HG03045 (cell line): ENCODE results near the gene SBNO1.
A peak's percentile ranks its signal among the peaks of the same experiment; 100 is the strongest.
"Not testable (repeated sequence)": the region's sequence is repeated elsewhere in the genome, so short reads cannot be mapped to it uniquely, and the experiment has no call there.

Source experiments
- ATAC-seq: cut with Tn5 transposase; IDR thresholded peaks from one replicate; pipeline ENCODE4 v1.9.1; 2021; ENCODE audit warnings: mild to moderate bottlenecking, moderate library complexity; ENCODE audit not compliant: unreplicated experiment

Gene SBNO1

DNA sequence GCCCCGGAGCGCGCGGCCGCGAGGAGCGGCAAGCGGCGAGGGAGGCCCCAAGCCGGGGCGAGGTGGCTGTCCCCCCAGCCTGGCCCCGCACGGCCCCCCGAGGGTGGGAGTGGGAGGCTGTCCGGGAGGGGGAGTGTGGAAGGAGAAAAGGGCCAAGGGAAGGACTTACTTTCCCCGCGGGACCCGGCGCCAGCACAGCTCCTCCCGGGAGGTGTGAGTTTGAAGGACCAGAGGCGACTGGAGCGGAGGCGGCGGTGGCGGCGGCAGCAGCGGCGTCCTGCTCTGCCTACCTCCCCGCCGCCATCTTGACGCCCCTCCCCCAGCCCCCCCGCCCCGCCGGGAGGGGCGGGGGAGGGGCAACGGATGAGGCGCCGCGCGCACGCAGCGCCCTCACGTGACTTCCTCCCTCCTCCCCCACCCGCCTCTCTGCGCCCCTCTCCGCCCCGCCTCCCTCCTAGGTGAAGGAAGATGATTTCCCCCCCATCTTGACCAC is at the start of gene SBNO1:
Gene SBNO1 (minus strand): TSS at position 316 of the 493 bp plus-strand sequence. CDS start 14,406 bp downstream, outside the sequence.
- peak; percentile 37 for ATAC-seq

DNA sequence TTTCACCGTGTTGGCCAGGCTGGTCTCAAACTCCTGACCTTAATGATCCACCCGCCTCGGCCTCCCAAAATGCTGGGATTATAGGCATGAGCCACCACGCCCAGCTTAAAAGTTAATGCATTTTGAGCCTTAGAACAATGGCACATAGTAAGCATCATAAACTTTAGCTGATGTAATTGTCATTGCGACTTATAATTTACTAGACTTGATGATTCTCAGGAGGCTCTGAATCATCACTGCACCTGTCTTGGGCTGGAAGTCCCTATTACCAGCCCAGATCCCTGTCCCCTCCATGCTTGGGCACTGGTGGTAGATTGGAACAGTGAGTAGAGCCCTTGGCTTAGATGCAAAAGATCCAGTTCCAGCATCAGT is 45.4 kb upstream of the SBNO1 start:
- ATAC-seq = no peak

DNA sequence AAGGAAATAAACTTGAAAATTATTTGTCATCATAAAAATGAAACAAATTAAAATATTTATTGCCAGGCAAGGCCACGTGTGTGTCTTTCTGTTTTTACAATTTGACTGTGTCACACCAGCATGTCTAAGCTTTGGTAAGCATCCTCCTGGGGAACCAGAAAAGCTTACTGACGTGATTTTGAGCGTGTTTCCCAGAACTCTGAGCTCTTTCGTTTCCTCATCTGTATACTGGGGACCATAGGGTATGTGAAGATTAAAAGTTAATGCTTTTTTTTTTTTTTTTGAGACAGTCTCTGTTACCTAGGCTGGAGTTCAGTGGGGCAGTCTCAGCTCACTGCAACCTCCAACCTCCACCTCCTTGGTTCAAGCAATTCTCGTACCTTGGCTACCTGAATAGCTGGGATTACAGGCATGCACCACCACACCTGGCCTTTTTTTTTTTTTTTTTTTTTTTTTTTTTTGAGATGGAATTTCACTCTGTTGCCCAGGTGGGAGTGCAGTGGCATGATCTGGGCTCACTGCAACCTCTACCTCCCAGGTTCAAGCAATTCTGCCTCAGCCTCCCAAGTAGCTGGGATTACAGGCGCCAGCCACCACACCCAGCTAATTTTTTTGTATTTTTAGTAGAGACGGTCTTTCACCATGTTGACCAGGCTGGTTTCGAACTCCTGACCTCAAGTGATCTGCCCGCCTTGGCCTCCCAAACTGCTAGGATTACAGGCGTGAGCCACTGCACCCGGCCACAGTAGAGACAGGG is 44.8 kb upstream of the SBNO1 start:
- not testable (repeated sequence) for ATAC-seq

DNA sequence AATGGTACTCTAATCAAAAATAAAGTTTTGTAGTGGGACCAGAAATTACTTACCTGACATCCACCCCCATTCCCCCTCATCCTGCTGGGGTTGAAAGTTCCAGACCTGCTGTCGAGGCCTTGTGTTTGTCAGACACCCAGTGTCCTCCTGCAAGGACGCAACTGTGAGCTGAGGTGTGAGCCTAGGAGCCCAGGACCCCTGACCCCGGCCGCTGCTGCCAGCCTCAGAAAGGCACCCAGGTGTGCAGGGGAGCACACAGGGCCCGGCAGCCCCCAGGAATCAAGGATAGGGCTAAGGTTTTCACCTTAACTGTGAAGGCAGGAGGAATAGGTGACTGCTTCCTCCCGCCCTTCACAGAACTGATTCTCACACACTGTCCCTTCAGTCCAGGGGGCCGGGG is 44.0 kb upstream of the SBNO1 start:
- ATAC-seq = not testable (repeated sequence)

DNA sequence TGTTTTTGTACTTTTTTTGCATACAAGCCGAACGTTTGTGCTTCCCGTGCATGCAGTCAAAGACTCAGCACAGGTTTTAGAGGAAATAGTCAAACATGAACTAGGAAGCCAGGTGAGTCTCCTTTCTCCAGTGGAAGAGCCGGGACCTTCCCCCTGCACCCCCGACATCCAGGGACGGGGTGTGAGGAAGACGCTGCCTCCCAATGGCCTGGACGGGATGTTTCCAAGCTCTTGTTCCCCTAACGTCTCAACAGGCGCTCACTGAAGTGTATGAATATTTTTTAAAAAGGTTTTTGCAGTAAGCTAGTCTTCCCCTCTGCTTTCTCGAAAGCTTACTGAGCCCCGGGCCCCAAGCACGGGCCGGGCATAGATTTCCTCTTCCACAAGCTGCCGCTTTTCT is 43.3 kb upstream of the SBNO1 start:
- not testable (repeated sequence) for ATAC-seq

DNA sequence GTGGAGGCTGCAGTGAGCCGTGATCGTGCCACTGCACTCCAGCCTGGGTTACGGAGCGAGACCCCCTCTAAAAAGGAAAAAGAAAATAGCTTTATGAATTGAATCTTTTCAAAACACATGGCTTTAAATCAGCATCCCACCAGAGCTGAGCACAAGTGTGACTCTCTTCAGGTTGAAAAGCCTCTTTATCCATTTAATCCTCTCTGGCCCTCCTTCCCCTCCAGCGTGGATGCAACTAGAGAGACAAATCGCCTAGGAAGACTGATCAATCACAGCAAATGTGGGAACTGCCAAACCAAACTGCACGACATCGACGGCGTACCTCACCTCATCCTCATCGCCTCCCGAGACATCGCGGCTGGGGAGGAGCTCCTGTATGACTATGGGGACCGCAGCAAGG is 42.6 kb upstream of the SBNO1 start:
- ATAC-seq = not testable (repeated sequence)

DNA sequence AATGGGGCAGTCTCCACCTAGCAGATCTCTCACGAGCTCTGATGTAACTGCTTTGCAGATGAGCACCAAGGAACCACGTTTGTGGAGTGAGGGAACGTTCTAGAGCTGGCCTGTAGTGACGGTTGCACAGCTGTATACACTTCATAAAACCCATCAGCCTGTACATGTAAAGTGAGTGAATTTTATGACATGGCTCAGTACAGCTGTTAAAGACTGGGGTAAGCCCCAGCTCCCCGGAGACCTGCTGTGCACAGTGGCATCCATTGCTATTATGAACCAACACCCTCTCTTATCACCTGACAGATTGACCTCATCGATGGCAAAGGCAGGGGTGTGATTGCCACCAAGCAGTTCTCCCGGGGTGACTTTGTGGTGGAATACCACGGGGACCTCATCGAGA is 39.9 kb upstream of the SBNO1 start:
- no peak for ATAC-seq

DNA sequence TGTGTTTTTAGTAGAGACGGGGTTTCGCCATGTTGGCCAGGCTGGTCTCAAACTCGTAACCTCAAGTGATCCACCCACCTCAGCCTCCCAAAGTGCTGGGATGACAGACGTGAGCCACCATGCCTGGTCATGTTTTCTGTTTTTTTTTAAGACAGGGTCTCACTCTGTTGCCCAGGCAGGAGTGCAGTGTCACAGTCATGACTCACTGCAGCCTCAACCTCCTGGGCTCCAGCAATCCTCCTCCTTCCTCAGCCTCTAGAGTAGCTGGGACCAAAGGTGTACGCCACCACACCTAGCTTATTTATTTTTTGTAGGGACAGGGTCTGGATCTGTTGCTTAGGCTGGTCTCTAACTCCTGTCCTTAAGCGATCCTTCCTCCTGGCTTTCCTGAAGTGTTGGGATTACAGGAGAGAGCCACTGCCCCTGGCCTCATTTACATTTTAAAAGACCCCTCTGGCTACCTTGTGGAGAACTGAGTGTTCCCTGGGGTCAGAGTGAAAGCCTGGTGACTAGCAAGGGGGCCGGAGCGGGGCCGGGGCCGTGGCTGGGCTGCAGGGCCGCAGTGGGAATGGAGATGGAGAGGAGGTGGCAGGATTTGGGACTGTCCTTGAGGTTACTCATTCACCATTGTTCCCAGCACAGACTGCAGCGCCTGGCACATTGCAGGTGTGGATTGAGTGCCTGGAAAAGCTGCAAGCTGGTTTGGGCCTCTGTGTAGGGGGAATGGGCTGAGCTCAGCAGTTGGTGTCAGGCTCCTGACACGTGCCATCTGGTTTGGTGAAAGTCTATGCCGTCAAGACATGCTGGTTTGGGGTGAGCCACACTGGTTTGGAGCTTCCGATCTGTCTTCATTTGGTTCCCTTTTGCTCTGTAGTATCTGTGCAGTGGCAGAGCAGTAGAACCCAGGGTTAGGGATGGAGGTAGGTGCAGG is 37.4 kb upstream of the SBNO1 start:
- ATAC-seq = no peak

DNA sequence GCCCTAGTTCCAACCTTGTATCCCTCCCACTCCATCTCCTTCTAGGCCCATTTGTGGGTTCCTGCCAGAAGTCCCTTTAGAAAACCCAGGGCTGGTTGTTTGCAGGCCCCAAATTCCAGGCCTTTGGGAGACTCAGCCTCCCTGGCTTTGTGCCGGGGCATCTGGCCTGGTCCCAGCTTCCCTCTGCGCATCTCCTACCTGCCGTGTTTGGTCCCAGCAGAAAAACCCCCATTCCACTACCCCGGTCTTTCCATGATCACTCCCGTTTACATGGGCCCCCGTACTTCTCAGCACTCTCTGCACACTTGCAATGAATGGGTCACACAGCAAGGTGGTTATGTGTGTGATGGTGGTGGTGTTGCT is 34.6 kb upstream of the SBNO1 start:
- no peak for ATAC-seq

DNA sequence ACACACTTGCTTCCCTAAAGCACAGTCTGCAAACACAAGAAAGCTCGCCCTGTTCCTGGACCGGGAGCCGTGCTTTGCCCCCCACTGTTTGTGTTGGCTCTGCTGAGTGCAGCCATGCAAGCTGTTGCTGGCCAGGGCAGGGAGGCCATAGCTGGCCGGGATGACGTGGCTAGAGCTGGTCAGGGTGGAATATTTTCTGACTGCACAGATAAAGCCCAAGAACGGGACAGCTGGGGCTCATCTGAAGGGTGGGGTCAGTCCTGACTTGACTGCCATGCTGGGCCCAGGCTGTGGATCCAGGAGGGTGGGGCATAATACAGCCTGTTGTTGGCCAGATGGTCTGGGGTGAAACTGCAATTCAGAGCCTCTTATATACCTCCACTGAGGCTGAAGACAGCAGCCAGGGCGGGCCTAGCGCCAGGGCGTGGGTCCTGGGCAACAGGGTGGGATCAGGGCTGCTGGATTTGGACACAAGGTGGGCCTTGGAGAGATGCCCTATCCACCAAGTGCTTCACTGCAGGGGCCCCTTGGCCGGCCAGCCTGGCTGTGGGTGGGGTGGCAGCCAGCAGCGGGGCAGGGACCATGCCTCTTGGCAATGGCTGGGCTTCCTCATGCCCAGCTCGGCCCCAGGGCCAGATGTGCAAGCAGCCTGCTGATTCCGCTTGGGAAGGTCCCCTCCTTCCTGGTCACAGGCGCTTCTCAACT is 34.1 kb upstream of the SBNO1 start:
- no peak for ATAC-seq

DNA sequence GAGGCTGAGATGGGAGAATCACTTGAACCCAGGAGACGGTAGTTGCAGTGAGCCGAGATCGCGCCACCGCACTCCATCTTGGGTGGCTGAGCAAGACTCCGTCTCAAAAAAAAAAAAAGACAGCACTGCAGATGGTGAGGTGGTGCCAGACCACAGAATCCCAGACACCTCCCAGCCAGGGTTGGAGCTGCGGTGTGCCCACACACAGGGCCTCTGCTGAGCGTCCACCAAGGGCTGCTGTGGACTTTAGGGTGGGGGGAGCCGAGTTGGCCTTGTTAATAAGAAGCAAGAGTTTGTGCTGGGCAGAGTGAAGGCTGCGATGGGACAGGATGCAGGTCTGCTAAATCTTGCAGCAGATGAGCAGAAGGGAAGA is 33.5 kb upstream of the SBNO1 start:
- ATAC-seq = no peak

DNA sequence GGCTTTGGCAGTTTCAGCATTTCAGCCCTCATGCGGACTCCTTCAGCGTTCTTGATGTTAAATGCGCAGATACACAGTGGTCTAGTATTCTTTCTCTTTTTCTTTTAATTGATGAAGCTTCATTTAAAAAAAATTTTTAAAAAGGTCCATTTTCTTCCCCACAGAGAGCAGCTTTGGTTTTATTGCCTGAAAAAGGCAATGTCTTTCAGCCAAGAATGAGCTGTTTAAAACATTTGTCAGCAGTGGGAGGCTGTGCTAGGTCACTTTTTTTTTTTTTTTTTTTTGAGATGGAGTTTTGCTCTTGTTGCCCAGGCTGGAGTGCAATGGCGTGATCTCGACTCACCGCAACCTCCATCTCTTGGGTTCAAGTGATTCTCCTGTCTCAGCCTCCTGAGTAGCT is 32.8 kb upstream of the SBNO1 start:
- no peak for ATAC-seq

DNA sequence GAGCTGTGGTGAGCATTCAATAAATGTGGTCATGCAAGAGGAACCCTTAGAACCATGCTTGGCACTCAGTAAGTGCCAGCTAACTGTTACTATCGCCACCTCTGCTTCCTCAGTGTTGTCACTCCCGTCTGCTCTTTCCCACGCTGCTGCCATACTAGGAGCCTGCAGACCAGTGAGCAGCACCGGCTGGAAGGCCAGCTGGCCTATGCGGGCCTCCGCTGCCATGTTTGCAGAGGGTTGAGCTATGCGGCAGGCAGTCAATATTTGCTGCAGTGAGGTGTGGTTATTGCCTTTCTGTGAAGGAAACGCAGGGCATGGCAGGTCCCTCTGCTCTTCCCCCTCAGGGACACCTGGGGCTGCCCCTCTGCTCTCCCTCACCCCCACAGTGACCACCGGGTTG is 32.3 kb upstream of the SBNO1 start:
- ATAC-seq = no peak

DNA sequence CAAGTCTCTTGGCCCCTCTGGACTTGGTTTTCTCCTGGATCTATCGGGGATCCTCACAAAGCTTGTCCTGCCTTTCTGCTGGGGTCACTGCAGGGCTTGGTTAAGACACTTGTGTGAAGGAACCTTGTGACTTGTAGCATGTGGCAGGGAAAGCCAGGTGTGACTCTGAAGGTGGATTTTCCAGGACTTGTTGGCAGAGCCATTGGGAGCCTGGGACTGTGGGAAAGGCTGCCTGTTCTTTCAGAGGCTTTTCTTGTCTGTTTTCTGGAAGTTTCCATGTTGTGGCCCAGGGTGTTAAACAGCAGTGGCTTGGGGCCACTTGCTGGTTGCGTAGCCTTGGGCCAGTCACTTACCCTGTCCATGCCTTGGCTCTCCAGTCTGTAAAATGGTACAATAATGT is 31.9 kb upstream of the SBNO1 start:
- ATAC-seq = no peak

DNA sequence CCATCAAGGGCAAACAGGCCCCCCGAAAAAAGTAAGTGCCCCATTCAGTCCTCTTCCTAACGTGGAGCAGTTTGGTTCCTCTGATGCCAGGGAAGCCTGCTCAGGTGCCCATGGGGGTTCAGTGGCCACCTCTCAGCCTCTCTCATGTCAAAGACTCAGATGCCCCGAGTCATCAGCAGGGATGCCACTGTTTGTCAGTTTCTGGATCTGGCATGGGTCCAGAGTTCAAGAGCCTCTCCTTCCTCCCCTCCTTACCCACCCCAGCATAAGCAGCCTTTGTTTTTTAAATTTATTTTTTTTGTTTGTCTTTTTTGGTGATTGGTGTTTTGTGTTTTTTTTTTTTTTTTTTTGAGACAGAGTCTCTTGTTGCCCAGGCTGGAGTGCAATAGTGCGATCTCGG is 30.6 kb upstream of the SBNO1 start:
- ATAC-seq = no peak

DNA sequence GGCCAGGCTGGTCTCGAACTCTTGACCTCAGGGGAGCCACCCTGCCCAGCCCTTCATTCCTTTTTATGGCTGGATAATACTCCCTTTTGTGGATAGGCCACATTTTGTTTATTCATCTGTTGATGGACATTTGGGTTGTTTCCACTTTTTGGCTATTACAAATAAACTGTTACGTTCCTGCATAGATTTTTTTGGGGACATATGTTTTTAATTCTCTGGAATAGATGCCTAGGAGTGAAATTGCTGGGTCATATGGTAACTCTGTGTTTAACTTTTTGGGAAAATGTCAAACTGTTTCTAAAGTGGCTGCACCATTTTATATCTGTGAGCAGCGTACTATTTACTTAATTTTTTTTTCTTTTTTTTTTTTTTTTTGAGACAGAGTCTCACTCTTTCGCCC is 29.1 kb upstream of the SBNO1 start:
- ATAC-seq = no peak

DNA sequence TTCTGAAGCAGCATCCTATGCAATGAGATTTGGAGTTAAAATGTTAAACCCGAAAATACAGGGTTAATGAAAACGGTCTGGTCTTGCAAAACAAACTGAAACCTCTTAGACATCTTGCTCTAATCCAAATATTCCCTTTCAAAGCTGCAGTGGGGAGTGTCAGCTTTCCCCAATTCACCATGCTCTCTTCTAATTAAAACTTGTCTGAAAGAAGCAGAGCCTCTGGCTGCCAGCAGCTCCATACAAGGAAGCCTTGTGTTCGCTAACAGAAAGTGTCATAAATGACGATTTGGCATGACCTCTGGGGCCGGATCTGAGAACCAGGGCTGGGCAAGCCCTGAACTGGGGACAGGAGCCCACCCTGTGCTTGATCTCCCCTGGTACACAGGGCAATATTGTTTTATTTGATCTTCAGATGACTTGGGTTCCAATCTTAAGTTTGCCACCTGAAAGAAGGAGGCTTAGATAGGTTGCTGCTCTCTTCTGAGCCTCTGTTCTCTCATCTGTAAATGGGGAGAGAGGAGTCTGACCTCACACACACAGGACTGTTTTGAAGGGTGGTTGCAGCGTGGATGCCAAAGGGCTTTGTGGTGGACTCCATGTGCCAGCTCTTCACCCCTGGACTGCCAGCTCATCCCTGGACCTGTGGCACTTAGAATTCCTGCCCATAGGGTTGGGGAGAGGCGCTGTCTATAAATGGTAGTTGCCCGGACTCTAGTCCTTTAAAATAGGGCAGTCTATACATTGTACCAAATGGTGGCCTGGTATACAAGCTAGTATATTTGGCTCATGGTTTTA is 27.1 kb upstream of the SBNO1 start:
- no peak for ATAC-seq

DNA sequence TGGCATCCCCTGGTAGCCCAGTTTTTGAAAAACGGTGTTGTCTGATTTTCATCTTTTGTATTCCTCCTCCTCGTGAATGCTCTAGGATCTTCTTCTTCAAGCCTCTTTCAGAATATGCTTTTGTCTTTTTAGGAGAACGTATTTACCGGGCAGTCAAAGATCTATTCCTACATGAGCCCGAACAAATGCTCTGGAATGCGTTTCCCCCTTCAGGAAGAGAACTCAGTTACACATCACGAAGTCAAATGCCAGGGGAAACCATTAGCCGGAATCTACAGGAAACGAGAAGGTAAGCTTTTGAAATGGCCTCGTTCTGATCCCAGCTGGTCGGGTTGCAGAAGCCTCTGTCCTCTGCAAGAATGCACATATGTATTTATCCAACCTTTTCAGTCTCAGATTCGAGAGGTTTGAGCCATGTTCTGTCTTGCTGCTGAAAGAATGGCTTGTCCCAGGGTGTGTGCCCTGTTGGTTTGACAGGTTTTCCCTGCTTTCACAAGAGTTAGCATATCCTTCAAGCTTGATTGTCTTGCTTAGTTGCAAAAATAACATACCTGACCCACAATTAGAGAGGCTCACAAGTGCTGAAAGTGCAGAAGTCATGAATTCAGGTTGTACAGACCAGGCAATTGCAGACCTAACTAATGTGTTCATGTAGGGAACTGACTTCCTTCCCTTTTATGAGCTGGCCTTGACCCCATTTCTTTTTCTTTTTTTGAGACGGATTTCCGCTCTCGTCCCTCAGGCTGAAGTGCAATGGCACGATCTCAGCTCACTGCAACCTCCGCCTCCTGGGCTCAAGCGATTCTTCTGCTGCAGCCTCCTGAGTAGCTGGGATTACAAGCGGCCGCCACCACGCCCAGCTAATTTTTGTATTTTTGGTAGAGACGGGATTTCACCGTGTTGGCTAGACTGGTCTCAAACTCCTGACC is 26.1 kb upstream of the SBNO1 start:
- ATAC-seq = no peak

DNA sequence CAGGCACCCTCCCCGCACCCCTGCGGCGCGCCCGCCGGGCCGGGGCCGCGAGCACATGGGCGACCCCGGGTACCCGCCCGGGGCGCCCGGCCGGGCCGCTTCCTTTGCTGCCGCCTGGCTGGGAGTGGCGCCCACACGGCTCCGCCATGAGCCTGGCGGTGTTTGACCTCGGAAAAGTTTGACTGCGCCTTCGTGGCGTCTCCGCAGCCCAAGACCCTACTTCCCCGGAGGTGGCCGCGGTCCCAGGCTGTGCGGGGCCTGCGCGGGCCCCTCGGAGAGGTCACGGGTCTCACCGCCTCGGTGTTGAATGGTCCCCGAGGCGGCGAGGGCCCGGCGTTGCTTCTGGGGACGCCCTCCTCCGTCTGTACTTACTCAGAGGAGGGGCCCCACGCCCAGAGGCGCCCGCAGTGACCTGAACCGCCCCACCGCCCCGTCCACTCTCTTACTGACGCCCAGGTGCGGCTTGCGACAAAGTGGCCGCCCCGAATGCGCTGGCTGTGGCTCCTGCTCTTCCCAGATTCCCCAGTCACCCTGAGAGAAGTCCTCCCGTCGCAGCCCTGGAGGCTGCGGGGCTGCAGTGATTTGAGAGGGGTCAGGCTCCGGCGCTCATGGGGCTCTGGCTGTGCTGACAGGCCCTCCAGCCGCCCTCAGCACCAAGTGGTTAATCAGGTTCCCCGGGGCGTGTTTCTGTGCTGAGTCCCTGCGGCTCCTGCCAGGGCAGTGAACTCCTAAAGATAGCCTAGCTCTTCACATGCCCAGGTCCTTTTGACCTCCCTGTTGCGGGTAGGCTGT is 25.1 kb upstream of the SBNO1 start:
- ATAC-seq = peak; percentile 22
